GM21447 (cell line): Measurements from ENCODE around the gene NRCAM.
"Not testable (repeated sequence)": the region's sequence is repeated elsewhere in the genome, so short reads cannot be mapped to it uniquely, and the experiment has no call there.

Source experiments
- ATAC-seq: cut with Tn5 transposase; IDR thresholded peaks from one replicate; pipeline ENCODE4 v1.9.1; 2021; ENCODE audit not compliant: unreplicated experiment

The NRCAM gene

GRCh38 chr7:108403597-108404217 is 52.5 kb downstream of the NRCAM start:
- ATAC-seq: no peak

DNA sequence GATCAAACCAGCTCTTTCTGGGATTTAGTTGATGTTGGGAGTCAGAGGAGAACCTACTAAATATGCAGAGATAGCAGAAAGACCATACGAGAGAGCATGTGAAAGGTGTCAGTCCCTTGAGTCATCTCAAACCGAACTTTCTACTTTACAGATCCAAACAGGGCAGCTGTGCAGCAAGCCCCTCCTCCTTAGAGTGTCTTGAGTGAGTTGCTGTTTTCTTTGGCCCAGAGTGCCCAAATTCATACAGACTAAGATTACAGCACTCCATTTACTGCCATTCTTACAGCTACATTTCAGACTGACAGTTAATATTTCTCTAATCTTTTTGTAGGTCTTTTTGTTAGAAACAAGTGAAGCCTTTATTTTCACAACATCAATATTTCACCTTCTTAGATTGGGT is 53.4 kb downstream of the NRCAM start:
- no peak for ATAC-seq

DNA sequence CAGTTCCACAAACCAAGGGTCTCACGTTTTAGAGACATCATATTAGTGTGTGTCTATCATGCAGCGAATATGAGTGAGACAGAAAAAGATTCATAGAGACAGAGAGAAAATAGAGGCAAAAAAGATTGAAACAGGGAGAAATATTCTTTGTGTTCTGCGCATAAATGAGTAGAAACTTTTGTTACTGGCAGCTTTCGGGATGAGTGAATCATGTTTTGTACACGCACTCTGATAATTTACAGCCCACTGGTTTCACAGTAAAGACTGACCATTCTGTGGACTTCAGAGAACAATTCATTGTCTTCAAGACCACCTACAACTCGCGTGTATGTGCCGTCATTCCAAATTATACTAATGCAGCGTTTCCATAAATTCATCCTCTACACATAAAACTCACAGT is 60.2 kb downstream of the NRCAM start:
- no peak for ATAC-seq

DNA sequence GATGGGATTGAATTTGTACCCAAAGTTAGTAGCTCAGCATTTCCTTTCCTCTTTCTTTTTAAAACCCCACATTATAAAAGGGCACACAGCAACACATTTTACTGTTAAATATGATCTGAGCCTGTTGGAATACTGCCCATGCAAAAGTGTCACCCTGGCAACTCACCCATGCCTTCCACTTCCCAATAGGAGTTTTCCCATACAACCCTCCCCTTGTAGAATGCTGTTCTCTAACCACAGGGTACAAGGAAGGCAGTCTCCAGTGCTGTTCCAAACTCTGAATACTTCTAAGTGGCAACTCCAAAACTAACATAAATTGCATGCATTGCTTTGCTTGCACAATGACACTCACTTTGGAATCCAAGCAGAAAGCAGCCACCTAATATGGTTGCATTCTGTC is 60.8 kb downstream of the NRCAM start:
- ATAC-seq: no peak

DNA sequence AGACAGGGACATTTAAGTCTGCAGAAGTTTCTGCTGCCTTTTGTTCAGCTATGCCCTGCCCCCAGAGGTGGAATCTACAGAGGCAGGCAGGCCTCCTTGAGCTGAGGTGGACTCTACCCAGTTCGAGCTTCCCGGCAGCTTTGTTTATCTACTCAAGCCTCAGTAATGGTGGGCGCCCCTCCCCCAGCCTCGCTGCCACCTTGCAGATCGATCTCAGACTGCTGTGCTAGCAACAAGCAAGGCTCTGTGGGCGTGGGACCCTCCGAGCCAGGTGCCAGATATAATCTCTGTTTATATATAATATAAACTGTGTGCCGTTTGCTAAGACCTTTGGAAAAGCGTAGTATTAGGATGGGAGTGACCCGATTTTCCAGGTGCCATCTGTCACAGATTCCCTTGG is 63.1 kb downstream of the NRCAM start:
- ATAC-seq: not testable (repeated sequence)

- not testable (repeated sequence) for ATAC-seq
These were observed 68.5 kb downstream of the NRCAM start for GRCh38 chr7:108387686-108388085.

- no peak for ATAC-seq
These were observed 70.3 kb downstream of the NRCAM start for GRCh38 chr7:108385834-108386422.

DNA sequence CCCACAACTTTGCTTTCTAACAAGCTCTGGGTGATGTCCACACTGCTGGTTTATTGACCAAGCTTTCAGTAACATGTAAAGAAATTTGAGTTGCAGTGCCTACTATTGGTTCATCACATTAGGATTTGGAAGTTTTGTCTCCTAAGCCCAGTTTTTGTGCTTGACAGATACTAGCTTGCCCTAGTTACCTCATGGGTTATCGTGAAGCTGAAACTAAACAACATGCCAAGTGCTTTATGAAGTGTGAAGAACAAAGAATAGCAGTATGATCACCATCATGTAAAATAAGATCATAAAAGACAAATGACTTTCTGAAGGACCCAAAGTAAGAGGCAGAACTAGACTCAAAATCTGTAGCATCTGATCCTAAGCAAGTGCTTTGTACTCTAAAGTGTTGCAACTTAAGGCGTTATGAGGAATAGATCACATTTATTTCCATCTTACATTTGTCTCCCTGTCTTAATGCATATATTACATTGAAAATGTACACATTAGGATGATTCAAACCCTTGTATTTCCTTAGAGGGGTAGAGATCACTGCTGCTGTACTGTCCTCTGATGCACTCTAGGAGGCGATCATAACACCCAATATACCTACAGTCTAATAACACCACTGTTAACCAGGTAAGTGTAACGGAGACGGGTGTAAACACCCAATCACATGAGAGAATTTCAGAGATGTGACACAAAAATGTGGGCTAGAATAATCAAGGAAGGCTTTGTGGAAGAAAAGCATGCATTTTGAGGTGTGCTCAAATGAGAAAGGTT is 71.3 kb downstream of the NRCAM start:
- peak; percentile 74 for ATAC-seq

GRCh38 chr7:108382932-108383331 is 73.3 kb downstream of the NRCAM start:
- no peak for ATAC-seq

GRCh38 chr7:108380517-108380916 is 75.7 kb downstream of the NRCAM start:
- no peak for ATAC-seq

- no peak for ATAC-seq
These were observed 80.0 kb downstream of the NRCAM start for GRCh38 chr7:108376206-108376605.

GRCh38 chr7:108375668-108376067 is 80.6 kb downstream of the NRCAM start:
- ATAC-seq: peak; percentile 75

DNA sequence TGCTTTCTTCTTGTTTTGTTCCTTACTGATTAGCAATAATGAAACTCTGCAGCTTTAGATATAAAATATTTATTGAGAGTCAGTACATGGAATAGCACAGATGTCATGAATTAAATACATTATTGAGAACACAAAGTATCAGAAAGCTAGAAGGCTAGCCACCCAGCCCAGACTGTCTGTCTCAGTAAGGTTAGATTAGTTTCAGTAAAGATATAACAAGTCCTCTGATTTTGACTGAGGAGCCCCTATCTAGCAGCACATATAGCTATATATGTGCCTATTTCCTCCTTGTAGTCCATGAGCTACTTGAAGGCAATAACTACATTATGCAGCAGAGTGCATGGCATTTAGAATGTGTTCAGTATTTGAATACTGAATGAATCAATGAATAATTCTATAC is 81.3 kb downstream of the NRCAM start:
- no peak for ATAC-seq

GRCh38 chr7:108372618-108373017 is 83.6 kb downstream of the NRCAM start:
- ATAC-seq: no peak

GRCh38 chr7:108370616-108371015 is 85.6 kb downstream of the NRCAM start:
- no peak for ATAC-seq

- ATAC-seq: no peak
These were observed 87.8 kb downstream of the NRCAM start for GRCh38 chr7:108368466-108368865.

GRCh38 chr7:108367946-108368345 is 88.3 kb downstream of the NRCAM start:
- ATAC-seq: no peak

DNA sequence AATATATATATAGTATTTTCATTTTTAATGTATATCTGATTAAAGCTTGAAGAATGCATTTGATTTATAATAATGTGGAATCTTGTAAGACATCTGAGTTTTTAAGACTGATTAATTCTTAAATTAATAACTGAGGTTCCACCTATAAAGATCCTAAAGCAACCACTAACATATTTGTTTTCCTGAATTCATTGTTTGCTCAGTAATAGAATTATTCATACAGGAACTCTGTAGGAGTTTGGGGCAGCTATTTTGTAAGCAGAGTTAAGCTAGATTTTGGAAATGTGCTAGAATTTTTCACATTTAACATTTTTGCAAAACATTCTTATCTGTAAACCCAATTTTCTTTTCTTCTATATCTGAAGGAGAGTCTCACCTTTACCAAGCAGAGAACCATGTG is 88.9 kb downstream of the NRCAM start:
- ATAC-seq: no peak

DNA sequence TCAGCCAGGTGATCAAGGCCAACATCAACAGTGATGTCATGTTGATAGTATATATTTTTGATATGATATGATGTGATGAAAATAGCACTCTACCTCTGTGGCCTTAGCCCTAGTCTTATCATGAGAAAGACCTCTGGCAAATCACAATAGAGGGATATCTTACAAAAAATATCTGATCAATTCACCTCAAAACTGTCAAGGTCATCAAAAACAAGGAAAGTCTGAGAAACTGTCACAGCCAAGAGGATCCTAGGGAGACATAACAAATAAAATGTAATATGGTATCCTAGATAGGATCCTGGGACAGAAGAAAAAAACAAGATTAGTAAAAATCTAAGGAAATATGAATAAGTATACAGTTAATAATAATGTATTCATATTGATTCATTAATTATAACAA is 92.6 kb downstream of the NRCAM start:
- no peak for ATAC-seq

- no peak for ATAC-seq
These were observed 96.0 kb downstream of the NRCAM start for GRCh38 chr7:108360058-108360800.

GRCh38 chr7:108358553-108358952 is 97.7 kb downstream of the NRCAM start:
- ATAC-seq: no peak

- ATAC-seq: no peak
These were observed 104.5 kb downstream of the NRCAM start for GRCh38 chr7:108351729-108352131.
